Ishikawa (cell line): ENCODE data around the gene EXOSC3.

ENCODE experiments used
- CEBPB ChIP-seq: IDR thresholded peaks from 2 replicates; pipeline ENCODE4 v1.6.1; 2012
- EP300 ChIP-seq: IDR thresholded peaks from 2 replicates; pipeline ENCODE4 v1.6.1; 2012; ENCODE audit warnings: borderline replicate concordance
- NFIC ChIP-seq: IDR thresholded peaks from 2 replicates; pipeline ENCODE4 v1.6.1; 2012
- TAF1 ChIP-seq: IDR thresholded peaks from 2 replicates; pipeline ENCODE4 v1.6.1; 2012; ENCODE audit warnings: low read depth, mild to moderate bottlenecking
- YY1 ChIP-seq: IDR thresholded peaks from 2 replicates; pipeline ENCODE4 v1.6.1; 2012; ENCODE audit warnings: low read depth
- TF ChIP-seq, protein P1 (sequence below): IDR thresholded peaks from 2 replicates; pipeline ENCODE4 v1.6.1; 2012; ENCODE audit warnings: low read depth, mild to moderate bottlenecking

DNA sequence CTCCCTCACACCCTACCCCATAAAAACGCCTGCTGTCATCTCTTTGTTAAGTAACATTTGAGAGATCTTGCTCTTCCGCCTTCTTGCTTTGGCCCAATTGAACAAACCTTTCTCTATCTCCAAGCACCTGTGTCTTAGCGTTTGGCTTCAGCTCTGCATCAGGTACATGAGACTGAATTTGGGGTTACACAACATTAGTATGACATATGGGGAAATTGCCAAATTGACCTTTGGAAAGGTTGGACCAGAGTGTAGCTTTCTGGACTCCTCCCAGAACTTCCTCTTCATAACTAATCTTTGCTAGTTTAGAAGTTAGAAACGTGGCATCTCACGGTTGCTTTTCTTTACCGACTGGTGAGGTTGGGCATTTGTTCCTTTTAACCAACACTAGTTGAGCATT, 3.5 kb upstream of the EXOSC3 start:
- TF ChIP-seq, protein P1, sequence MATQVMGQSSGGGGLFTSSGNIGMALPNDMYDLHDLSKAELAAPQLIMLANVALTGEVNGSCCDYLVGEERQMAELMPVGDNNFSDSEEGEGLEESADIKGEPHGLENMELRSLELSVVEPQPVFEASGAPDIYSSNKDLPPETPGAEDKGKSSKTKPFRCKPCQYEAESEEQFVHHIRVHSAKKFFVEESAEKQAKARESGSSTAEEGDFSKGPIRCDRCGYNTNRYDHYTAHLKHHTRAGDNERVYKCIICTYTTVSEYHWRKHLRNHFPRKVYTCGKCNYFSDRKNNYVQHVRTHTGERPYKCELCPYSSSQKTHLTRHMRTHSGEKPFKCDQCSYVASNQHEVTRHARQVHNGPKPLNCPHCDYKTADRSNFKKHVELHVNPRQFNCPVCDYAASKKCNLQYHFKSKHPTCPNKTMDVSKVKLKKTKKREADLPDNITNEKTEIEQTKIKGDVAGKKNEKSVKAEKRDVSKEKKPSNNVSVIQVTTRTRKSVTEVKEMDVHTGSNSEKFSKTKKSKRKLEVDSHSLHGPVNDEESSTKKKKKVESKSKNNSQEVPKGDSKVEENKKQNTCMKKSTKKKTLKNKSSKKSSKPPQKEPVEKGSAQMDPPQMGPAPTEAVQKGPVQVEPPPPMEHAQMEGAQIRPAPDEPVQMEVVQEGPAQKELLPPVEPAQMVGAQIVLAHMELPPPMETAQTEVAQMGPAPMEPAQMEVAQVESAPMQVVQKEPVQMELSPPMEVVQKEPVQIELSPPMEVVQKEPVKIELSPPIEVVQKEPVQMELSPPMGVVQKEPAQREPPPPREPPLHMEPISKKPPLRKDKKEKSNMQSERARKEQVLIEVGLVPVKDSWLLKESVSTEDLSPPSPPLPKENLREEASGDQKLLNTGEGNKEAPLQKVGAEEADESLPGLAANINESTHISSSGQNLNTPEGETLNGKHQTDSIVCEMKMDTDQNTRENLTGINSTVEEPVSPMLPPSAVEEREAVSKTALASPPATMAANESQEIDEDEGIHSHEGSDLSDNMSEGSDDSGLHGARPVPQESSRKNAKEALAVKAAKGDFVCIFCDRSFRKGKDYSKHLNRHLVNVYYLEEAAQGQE: no peak
- TF ChIP-seq CEBPB: no peak
- TF ChIP-seq NFIC: no peak
- TF ChIP-seq EP300: no peak
- TF ChIP-seq YY1: no peak
- no peak for TF ChIP-seq TAF1
